GM21360 (cell line): ENCODE data around the gene GALNT2.

Experiments used
- ATAC-seq: cut with Tn5 transposase; IDR thresholded peaks from one replicate; pipeline ENCODE4 v1.9.1; 2021; ENCODE audit warnings: mild to moderate bottlenecking, moderate library complexity; ENCODE audit not compliant: unreplicated experiment

The GALNT2 gene

GRCh38 chr1:230109066-230109465, 42.0 kb downstream of the GALNT2 start:
- no peak for ATAC-seq

- ATAC-seq: peak; percentile 88
Measured at GRCh38 chr1:230109895-230110667, 43.0 kb downstream of the GALNT2 start.

GRCh38 chr1:230110971-230111370, 43.9 kb downstream of the GALNT2 start:
- ATAC-seq: no peak

GRCh38 chr1:230112131-230112701, 45.2 kb downstream of the GALNT2 start:
- ATAC-seq: no peak

- ATAC-seq: no peak
Measured at GRCh38 chr1:230112782-230113181, 45.7 kb downstream of the GALNT2 start.

- ATAC-seq: no peak
Measured at GRCh38 chr1:230113235-230113592, 46.2 kb downstream of the GALNT2 start.

- no peak for ATAC-seq
Measured at GRCh38 chr1:230113593-230114236, 46.7 kb downstream of the GALNT2 start.

GRCh38 chr1:230114237-230114651, 47.2 kb downstream of the GALNT2 start:
- ATAC-seq: no peak

GRCh38 chr1:230117694-230118093, 50.7 kb downstream of the GALNT2 start:
- no peak for ATAC-seq

GRCh38 chr1:230119340-230119739, 52.3 kb downstream of the GALNT2 start:
- ATAC-seq: no peak

- ATAC-seq: no peak
Measured at GRCh38 chr1:230120289-230120920, 53.4 kb downstream of the GALNT2 start.

GRCh38 chr1:230120921-230121381, 53.9 kb downstream of the GALNT2 start:
- ATAC-seq: no peak

- no peak for ATAC-seq
Measured at GRCh38 chr1:230121950-230122349, 54.9 kb downstream of the GALNT2 start.

GRCh38 chr1:230122366-230123279, 55.6 kb downstream of the GALNT2 start:
- no peak for ATAC-seq

- peak; percentile 82 for ATAC-seq
Measured at GRCh38 chr1:230123280-230124185, 56.5 kb downstream of the GALNT2 start.

GRCh38 chr1:230124186-230125128, 57.4 kb downstream of the GALNT2 start:
- no peak for ATAC-seq

- no peak for ATAC-seq
Measured at GRCh38 chr1:230125141-230125540, 58.1 kb downstream of the GALNT2 start.
